SK-N-SH (cell line): ENCODE data around the gene OPRM1. TPM values are rescaled to one million over a fixed set of nuclear protein-coding genes. Genes with fewer than 3 reads are reported as not detected.

Experiments
- CTCF ChIA-PET: fragments of 300-600, 350-600 bp; formaldehyde crosslinking; extraction: SDS; loops from one replicate; lab custom pipeline; 2021; lab: Yijun Ruan, JAX
- POLR2A ChIA-PET: fragments of 350-600 bp; sonication (Branson Sonifier 250); formaldehyde crosslinking; extraction: SDS; loops from one replicate; lab custom pipeline; 2020; ENCODE audit warnings: antibody characterized with exemption, inconsistent platforms; lab: Yijun Ruan, JAX
- DNase-seq: peaks from one replicate; pipeline ENCODE4 v3.0.0; 2012
- H2AFZ ChIP-seq: fragments of 200-600 bp; sonication (generic); 2 replicates; pipeline ENCODE4 v1.8.1; 2016; ENCODE audit warnings: antibody characterized with exemption, mild to moderate bottlenecking, low read depth
- H3F3A ChIP-seq: fragments of 200-600 bp; sonication (generic); replicated peaks from 2 replicates; pipeline ENCODE3; 2016; ENCODE audit warnings: antibody characterized with exemption, mild to moderate bottlenecking; ENCODE audit not compliant: insufficient read depth
- H3K27ac ChIP-seq, 2 experiments: fragments of 200-500 bp in 1 of 2; fragments of 200-600 bp in 1 of 2; sonication (Bioruptor generic) in 1 of 2; sonication (generic), shearing (Covaris generic) in 1 of 2; 2 replicates each; pipeline versions ENCODE4 v1.5.1 to v1.6.1; 2014 to 2016; ENCODE audit warnings: low read depth in 2 of 2, inconsistent platforms in 1 of 2, low read length in 1 of 2, mild to moderate bottlenecking in 1 of 2, mixed read lengths in 1 of 2
- H3K27me3 ChIP-seq: fragments of 200-600 bp; sonication (generic), shearing (Covaris generic); 2 replicates; pipeline ENCODE4 v1.6.1; 2016; ENCODE audit warnings: mixed run types; ENCODE audit not compliant: insufficient read depth
- H3K36me3 ChIP-seq, 2 experiments: fragments of 200-500 bp in 1 of 2; fragments of 200-600 bp in 1 of 2; sonication (Bioruptor generic) in 1 of 2; sonication (generic) in 1 of 2; replicated peaks in 1 of 2; 2 replicates each; pipeline versions ENCODE3 to v1.5.1; 2014 to 2016; ENCODE audit warnings: low read length in 1 of 2, mild to moderate bottlenecking in 1 of 2; ENCODE audit not compliant: insufficient read depth in 2 of 2, control insufficient read depth in 1 of 2
- H3K4me1 ChIP-seq, 2 experiments: fragments of 200-500 bp in 1 of 2; fragments of 200-600 bp in 1 of 2; sonication (Bioruptor generic) in 1 of 2; sonication (generic), shearing (Covaris generic) in 1 of 2; 2 replicates each; pipeline versions ENCODE4 v1.5.1 to v1.6.1; 2014 to 2016; ENCODE audit warnings: low read depth in 1 of 2, low read length in 1 of 2, mixed run types in 1 of 2; ENCODE audit not compliant: insufficient read depth in 2 of 2, control insufficient read depth in 1 of 2
- H3K4me2 ChIP-seq: fragments of 200-600 bp; sonication (generic), shearing (Covaris generic); 2 replicates; pipeline ENCODE4 v1.6.1; 2017; ENCODE audit warnings: mixed run types
- H3K4me3 ChIP-seq, 2 experiments: fragments of 200-500 bp in 1 of 2; fragments of 200-600 bp in 1 of 2; sonication (Bioruptor generic) in 1 of 2; sonication (generic), shearing (Covaris generic) in 1 of 2; 2 replicates each; pipeline versions ENCODE4 v1.5.1 to v1.8.1; 2014 to 2016; ENCODE audit warnings: low read depth in 2 of 2, inconsistent platforms in 1 of 2, low read length in 1 of 2, mild to moderate bottlenecking in 1 of 2, mixed read lengths in 1 of 2, moderate library complexity in 1 of 2
- H3K79me2 ChIP-seq: fragments of 200-600 bp; sonication (generic); 2 replicates; pipeline ENCODE4 v1.8.1; 2017; ENCODE audit warnings: mild to moderate bottlenecking; ENCODE audit not compliant: insufficient read depth
- H3K9ac ChIP-seq: fragments of 200-600 bp; sonication (generic); 2 replicates; pipeline ENCODE4 v1.6.1; 2017; ENCODE audit warnings: mixed run types
- H3K9me2 ChIP-seq: fragments of 200-600 bp; sonication (generic); 2 replicates; pipeline ENCODE4 v1.6.1; 2017; ENCODE audit warnings: mixed run types
- H3K9me3 ChIP-seq: fragments of 200-600 bp; sonication (generic); 2 replicates; pipeline ENCODE4 v1.6.1; 2017; ENCODE audit warnings: mixed run types, mild to moderate bottlenecking, moderate library complexity
- H4K20me1 ChIP-seq: fragments of 200-600 bp; sonication (generic); 2 replicates; pipeline ENCODE4 v1.6.1; 2017; ENCODE audit warnings: mild to moderate bottlenecking, mixed run types; ENCODE audit not compliant: insufficient read depth
- ELF1 ChIP-seq: IDR thresholded peaks from 2 replicates; pipeline ENCODE4 v1.4.0; 2012
- FOSL2 ChIP-seq: IDR thresholded peaks from 2 replicates; pipeline ENCODE4 v1.4.0; 2012; ENCODE audit warnings: low read depth, mild to moderate bottlenecking, moderate library complexity, borderline replicate concordance
- FOXM1 ChIP-seq: IDR thresholded peaks from 2 replicates; pipeline ENCODE4 v1.4.0; 2012; ENCODE audit warnings: low read depth, mild to moderate bottlenecking
- GATA2 ChIP-seq: sonication (generic); formaldehyde crosslinking; IDR thresholded peaks from 2 replicates; pipeline ENCODE4 v1.5.0; 2020; ENCODE audit warnings: mild to moderate bottlenecking, missing genetic modification reagents
- NFIC ChIP-seq: IDR thresholded peaks from 2 replicates; pipeline ENCODE4 v1.4.0; 2012; ENCODE audit warnings: borderline replicate concordance
- RAD21 ChIP-seq: IDR thresholded peaks from 2 replicates; pipeline ENCODE4 v1.6.1; 2012; ENCODE audit warnings: mild to moderate bottlenecking, low read length
- RFX5 ChIP-seq: IDR thresholded peaks from 2 replicates; pipeline ENCODE4 v1.6.1; 2012; ENCODE audit warnings: mild to moderate bottlenecking, improper control_type of control experiment, low read length
- TEAD4 ChIP-seq: IDR thresholded peaks from 2 replicates; pipeline ENCODE4 v1.4.0; 2012; ENCODE audit warnings: mild to moderate bottlenecking, borderline replicate concordance; ENCODE audit not compliant: insufficient read depth
- WGBS: methylation state at CpG from one replicate; pipeline ENCODE4 v1.1.6; 2017; ENCODE audit warnings: low lambda C conversion rate; 5-methylcytosine and 5-hydroxymethylcytosine counted together
- polyA plus RNA-seq, 3 experiments: library from polyadenylated mRNA; depleted of rRNA; stranded (reverse); fragments of >200 nt; gene quantifications; 2 replicates each; pipeline ENCODE4 v1.2.3, GENCODE V29; 2012
- TF ChIP-seq, protein P1 (sequence below): IDR thresholded peaks from 2 replicates; pipeline ENCODE4 v1.4.0; 2012; ENCODE audit warnings: low read depth
- TF ChIP-seq, protein P2 (sequence below): fragments of 150-350 bp; IDR thresholded peaks from 2 replicates; pipeline ENCODE4 v1.6.1; 2017; ENCODE audit warnings: antibody characterized with exemption, low read length, low read depth, borderline replicate concordance
- TF ChIP-seq, protein P3 (sequence below): IDR thresholded peaks from 2 replicates; pipeline ENCODE4 v1.6.1; 2012; ENCODE audit warnings: mild to moderate bottlenecking, low read depth, low read length, moderate library complexity
- TF ChIP-seq, protein P4 (sequence below): fragments of 200-600 bp; sonication (generic); IDR thresholded peaks from 2 replicates; pipeline ENCODE4 v1.6.1; 2017; ENCODE audit warnings: antibody characterized with exemption, mild to moderate bottlenecking, moderate library complexity
- TF ChIP-seq, protein P5 (sequence below): IDR thresholded peaks from 2 replicates; pipeline ENCODE4; 2012

OPRM1 gene
- polyA plus RNA-seq, 1 of the 3 experiments (the other 2 are of a cell fraction), result 0.15 TPM

DNA sequence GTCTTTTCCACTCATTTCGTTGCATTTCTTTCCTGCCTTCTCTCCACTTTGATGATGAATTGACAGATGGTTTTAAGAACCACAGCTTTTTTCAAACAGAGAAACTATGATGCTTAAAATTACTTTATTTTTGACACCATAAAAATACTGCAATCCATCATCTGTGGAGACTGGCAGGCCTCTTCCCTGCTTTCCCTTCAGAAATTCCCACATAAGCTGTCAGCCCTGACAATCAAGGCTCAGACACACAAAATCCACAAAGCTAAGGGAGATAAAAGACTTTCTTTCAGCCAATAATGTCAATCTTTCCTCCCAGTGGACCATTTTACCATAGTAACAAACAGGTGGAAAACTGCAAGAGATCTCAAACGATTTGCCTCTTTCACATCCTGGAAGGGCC, 235.1 kb downstream of the OPRM1 start:
- ChIA-PET CTCF (interaction anchor here (1.1 to 1.8 kb wide), 3 partner anchors 19 to 234 kb away, joined by 3 to 7 read pairs (median 3); no protein-coding TSS in a partner anchor), POLR2A (no interaction called here)
- Histone ChIP-seq H3K4me1 (peaks cover 0 to 4% of the 10 kb centered on the region in 2 experiments; a peak in 1 of 4 replicates), H3K9me3 (no peaks in the 10 kb centered on the region), H3K36me3 (no peaks in the 10 kb centered on the region), H3K79me2 (no peaks in the 10 kb centered on the region), H3K9ac (no peak overlapping the region), H3K27ac (no peak overlapping the region), H4K20me1 (no peaks in the 10 kb centered on the region), H3F3A (no peaks in the 10 kb centered on the region), H3K4me3 (no peak overlapping the region), H3K27me3 (no peaks in the 10 kb centered on the region), H3K4me2 (no peak overlapping the region), H3K9me2 (no peaks in the 10 kb centered on the region), H2AFZ (no peak overlapping the region)
- DNase-seq, result no peak
- TF ChIP-seq FOSL2 (no peak), ELF1 (no peak), FOXM1 (no peak), TEAD4 (no peak), GATA2 (CRISPR knock-in tag) (no peak), NFIC (no peak), RFX5 (no peak), RAD21 (no peak)
- TF ChIP-seq, protein P1, sequence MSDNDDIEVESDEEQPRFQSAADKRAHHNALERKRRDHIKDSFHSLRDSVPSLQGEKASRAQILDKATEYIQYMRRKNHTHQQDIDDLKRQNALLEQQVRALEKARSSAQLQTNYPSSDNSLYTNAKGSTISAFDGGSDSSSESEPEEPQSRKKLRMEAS, result no peak
- TF ChIP-seq, protein P2, sequence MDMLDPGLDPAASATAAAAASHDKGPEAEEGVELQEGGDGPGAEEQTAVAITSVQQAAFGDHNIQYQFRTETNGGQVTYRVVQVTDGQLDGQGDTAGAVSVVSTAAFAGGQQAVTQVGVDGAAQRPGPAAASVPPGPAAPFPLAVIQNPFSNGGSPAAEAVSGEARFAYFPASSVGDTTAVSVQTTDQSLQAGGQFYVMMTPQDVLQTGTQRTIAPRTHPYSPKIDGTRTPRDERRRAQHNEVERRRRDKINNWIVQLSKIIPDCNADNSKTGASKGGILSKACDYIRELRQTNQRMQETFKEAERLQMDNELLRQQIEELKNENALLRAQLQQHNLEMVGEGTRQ, result no peak
- TF ChIP-seq, protein P3, sequence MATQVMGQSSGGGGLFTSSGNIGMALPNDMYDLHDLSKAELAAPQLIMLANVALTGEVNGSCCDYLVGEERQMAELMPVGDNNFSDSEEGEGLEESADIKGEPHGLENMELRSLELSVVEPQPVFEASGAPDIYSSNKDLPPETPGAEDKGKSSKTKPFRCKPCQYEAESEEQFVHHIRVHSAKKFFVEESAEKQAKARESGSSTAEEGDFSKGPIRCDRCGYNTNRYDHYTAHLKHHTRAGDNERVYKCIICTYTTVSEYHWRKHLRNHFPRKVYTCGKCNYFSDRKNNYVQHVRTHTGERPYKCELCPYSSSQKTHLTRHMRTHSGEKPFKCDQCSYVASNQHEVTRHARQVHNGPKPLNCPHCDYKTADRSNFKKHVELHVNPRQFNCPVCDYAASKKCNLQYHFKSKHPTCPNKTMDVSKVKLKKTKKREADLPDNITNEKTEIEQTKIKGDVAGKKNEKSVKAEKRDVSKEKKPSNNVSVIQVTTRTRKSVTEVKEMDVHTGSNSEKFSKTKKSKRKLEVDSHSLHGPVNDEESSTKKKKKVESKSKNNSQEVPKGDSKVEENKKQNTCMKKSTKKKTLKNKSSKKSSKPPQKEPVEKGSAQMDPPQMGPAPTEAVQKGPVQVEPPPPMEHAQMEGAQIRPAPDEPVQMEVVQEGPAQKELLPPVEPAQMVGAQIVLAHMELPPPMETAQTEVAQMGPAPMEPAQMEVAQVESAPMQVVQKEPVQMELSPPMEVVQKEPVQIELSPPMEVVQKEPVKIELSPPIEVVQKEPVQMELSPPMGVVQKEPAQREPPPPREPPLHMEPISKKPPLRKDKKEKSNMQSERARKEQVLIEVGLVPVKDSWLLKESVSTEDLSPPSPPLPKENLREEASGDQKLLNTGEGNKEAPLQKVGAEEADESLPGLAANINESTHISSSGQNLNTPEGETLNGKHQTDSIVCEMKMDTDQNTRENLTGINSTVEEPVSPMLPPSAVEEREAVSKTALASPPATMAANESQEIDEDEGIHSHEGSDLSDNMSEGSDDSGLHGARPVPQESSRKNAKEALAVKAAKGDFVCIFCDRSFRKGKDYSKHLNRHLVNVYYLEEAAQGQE, result no peak
- TF ChIP-seq, protein P4, sequence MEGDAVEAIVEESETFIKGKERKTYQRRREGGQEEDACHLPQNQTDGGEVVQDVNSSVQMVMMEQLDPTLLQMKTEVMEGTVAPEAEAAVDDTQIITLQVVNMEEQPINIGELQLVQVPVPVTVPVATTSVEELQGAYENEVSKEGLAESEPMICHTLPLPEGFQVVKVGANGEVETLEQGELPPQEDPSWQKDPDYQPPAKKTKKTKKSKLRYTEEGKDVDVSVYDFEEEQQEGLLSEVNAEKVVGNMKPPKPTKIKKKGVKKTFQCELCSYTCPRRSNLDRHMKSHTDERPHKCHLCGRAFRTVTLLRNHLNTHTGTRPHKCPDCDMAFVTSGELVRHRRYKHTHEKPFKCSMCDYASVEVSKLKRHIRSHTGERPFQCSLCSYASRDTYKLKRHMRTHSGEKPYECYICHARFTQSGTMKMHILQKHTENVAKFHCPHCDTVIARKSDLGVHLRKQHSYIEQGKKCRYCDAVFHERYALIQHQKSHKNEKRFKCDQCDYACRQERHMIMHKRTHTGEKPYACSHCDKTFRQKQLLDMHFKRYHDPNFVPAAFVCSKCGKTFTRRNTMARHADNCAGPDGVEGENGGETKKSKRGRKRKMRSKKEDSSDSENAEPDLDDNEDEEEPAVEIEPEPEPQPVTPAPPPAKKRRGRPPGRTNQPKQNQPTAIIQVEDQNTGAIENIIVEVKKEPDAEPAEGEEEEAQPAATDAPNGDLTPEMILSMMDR, result no peak
- TF ChIP-seq, protein P5, sequence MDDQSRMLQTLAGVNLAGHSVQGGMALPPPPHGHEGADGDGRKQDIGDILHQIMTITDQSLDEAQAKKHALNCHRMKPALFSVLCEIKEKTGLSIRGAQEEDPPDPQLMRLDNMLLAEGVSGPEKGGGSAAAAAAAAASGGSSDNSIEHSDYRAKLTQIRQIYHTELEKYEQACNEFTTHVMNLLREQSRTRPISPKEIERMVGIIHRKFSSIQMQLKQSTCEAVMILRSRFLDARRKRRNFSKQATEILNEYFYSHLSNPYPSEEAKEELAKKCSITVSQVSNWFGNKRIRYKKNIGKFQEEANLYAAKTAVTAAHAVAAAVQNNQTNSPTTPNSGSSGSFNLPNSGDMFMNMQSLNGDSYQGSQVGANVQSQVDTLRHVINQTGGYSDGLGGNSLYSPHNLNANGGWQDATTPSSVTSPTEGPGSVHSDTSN, result no peak
- WGBS, result 47% methylated on average over 2 of the region's 2 CpGs
